GM23338 (cell line): ENCODE measurements around the gene RAD51B. TPM values are rescaled to one million over a fixed set of nuclear protein-coding genes. Genes with fewer than 3 reads are reported as not detected.

Experiments
- ATAC-seq: fragments of 200-7000 bp; cut with Tn5 transposase; 3 replicates; pipeline ENCODE4 v1.9.1; 2020
- DNase-seq: peaks from one replicate; pipeline ENCODE4 v3.0.0-alpha.2; 2015; ENCODE audit warnings: low spot score
- H2AFZ ChIP-seq: fragments of 200-600 bp; sonication (generic); 2 replicates; pipeline ENCODE4 v1.8.0; 2016; ENCODE audit warnings: antibody characterized with exemption, mild to moderate bottlenecking, moderate library complexity
- H3F3A ChIP-seq: fragments of 200-600 bp; sonication (generic); replicated peaks from 2 replicates; pipeline ENCODE4 v1.8.0; 2017; ENCODE audit warnings: antibody characterized with exemption, mixed run types, low read depth
- H3K27ac ChIP-seq: fragments of 200-600 bp; sonication (generic); 2 replicates; pipeline ENCODE4 v1.6.1; 2016; ENCODE audit warnings: low read depth
- H3K27me3 ChIP-seq: fragments of 200-600 bp; sonication (generic); 2 replicates; pipeline ENCODE4 v1.8.0; 2016; ENCODE audit warnings: mild to moderate bottlenecking, mixed run types, moderate library complexity; ENCODE audit not compliant: insufficient read depth
- H3K36me3 ChIP-seq: fragments of 200-600 bp; sonication (generic); 2 replicates; pipeline ENCODE4 v1.8.0; 2016; ENCODE audit warnings: mild to moderate bottlenecking; ENCODE audit not compliant: insufficient read depth
- H3K4me1 ChIP-seq: fragments of 200-600 bp; sonication (generic); 2 replicates; pipeline ENCODE4 v1.8.0; 2016; ENCODE audit warnings: mild to moderate bottlenecking, moderate library complexity; ENCODE audit not compliant: insufficient read depth
- H3K4me2 ChIP-seq: fragments of 200-600 bp; sonication (generic); 2 replicates; pipeline ENCODE4 v1.7.1; 2017; ENCODE audit warnings: mixed run types
- H3K4me3 ChIP-seq: fragments of 200-600 bp; sonication (generic); 2 replicates; pipeline ENCODE4 v1.6.1; 2016; ENCODE audit warnings: mixed run types
- H3K79me2 ChIP-seq: fragments of 200-600 bp; sonication (generic); replicated peaks from 2 replicates; pipeline ENCODE4 v1.8.0; 2017; ENCODE audit warnings: mild to moderate bottlenecking; ENCODE audit not compliant: insufficient read depth
- H3K9me2 ChIP-seq: fragments of 200-600 bp; sonication (generic); 2 replicates; pipeline ENCODE4 v1.8.0; 2017; ENCODE audit not compliant: insufficient read depth
- H4K20me1 ChIP-seq: fragments of 200-600 bp; sonication (generic); replicated peaks from 2 replicates; pipeline ENCODE4 v1.8.0; 2017; ENCODE audit warnings: mild to moderate bottlenecking; ENCODE audit not compliant: insufficient read depth
- H3K27ac Mint-ChIP-seq: 2 replicates; pipeline ENCODE4 v1.8.0; 2020; ENCODE audit warnings: inconsistent platforms, mild to moderate bottlenecking, moderate library complexity, mixed read lengths
- H3K27me3 Mint-ChIP-seq: 3 replicates; pipeline ENCODE4 v1.8.0; 2022; ENCODE audit warnings: low read depth, mild to moderate bottlenecking, moderate library complexity, mixed read lengths, inconsistent platforms; ENCODE audit not compliant: insufficient read depth, poor library complexity
- H3K36me3 Mint-ChIP-seq: 3 replicates; pipeline ENCODE4 v1.8.0; 2021; ENCODE audit warnings: low read depth, mild to moderate bottlenecking, inconsistent platforms, moderate library complexity, mixed read lengths
- H3K4me1 Mint-ChIP-seq: 3 replicates; pipeline ENCODE4 v1.8.0; 2020; ENCODE audit warnings: mild to moderate bottlenecking, inconsistent platforms, mixed read lengths
- H3K4me3 Mint-ChIP-seq: 3 replicates; pipeline ENCODE4 v1.8.0; 2021; ENCODE audit warnings: moderate library complexity, mild to moderate bottlenecking, inconsistent platforms, mixed read lengths
- H3K9me3 Mint-ChIP-seq: 3 replicates; pipeline ENCODE4 v1.8.0; 2020; ENCODE audit warnings: moderate library complexity, mild to moderate bottlenecking, inconsistent platforms, mixed read lengths
- EZH2 ChIP-seq: fragments of 200-600 bp; sonication (generic); IDR thresholded peaks from one replicate; pipeline ENCODE4 v1.8.0; 2017; ENCODE audit warnings: antibody characterized with exemption, mild to moderate bottlenecking, low read depth; ENCODE audit not compliant: unreplicated experiment
- EZH2phosphoT487 ChIP-seq: fragments of 200-600 bp; sonication (generic); IDR thresholded peaks from one replicate; pipeline ENCODE4 v1.8.1; 2018; ENCODE audit warnings: antibody characterized with exemption; ENCODE audit not compliant: unreplicated experiment
- JUNB ChIP-seq: IDR thresholded peaks from one replicate; pipeline ENCODE4 v1.6.1; 2016; ENCODE audit warnings: antibody characterized with exemption; ENCODE audit not compliant: unreplicated experiment
- NANOG ChIP-seq: IDR thresholded peaks from 2 replicates; pipeline ENCODE4 v1.6.1; 2016; ENCODE audit warnings: antibody characterized with exemption, borderline replicate concordance
- ZNF462 ChIP-seq: fragments of 250-450 bp; sonication (Bioruptor Pico); IDR thresholded peaks from 2 replicates; pipeline ENCODE4 v1.5.0; 2020; ENCODE audit warnings: mild to moderate bottlenecking, moderate library complexity
- polyA plus RNA-seq: library from polyadenylated mRNA; unstranded; fragments of >200 nt; fragmentation: Nextera tagmentation; extraction: Ambion mirVana; gene quantifications from 2 replicates; pipeline ENCODE4 v1.2.1, GENCODE V29; 2016
- total RNA-seq: library from RNA; depleted of rRNA; stranded (reverse); fragments of >200 nt; shearing (Covaris generic); gene quantifications from 2 replicates; pipeline ENCODE4 v1.2.3, GENCODE V29; 2014
- TF ChIP-seq, protein P1 (sequence below): IDR thresholded peaks from one replicate; pipeline ENCODE4 v1.6.1; 2018; ENCODE audit warnings: antibody characterized with exemption; ENCODE audit not compliant: unreplicated experiment

RAD51B gene
- total and polyA plus RNA-seq, 2 experiments from 2014 or later, result 15.7 to 29.1 TPM

DNA sequence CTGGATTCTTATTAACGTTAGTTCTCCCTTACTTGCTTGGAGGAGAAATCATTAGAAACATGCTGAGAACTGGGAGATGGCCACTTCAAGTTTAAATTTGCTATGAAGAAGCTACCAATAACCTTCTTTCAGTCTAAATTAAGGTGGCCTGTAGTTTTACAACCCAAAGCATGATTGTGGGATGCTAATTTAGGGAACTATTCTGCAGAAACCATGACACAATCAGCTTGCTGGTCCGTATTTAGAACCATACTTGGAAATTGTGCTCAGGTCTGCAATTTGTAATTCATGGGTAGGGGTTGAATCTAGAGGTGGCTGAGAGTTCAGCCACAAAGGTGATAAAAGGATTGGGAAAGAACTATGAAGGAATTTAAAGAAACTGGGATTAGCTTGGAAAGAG, 405.7 kb downstream of the RAD51B start (continued):
- TF ChIP-seq ZNF462, result no peak
- no peak for TF ChIP-seq EZH2phosphoT487
- TF ChIP-seq, protein P1, sequence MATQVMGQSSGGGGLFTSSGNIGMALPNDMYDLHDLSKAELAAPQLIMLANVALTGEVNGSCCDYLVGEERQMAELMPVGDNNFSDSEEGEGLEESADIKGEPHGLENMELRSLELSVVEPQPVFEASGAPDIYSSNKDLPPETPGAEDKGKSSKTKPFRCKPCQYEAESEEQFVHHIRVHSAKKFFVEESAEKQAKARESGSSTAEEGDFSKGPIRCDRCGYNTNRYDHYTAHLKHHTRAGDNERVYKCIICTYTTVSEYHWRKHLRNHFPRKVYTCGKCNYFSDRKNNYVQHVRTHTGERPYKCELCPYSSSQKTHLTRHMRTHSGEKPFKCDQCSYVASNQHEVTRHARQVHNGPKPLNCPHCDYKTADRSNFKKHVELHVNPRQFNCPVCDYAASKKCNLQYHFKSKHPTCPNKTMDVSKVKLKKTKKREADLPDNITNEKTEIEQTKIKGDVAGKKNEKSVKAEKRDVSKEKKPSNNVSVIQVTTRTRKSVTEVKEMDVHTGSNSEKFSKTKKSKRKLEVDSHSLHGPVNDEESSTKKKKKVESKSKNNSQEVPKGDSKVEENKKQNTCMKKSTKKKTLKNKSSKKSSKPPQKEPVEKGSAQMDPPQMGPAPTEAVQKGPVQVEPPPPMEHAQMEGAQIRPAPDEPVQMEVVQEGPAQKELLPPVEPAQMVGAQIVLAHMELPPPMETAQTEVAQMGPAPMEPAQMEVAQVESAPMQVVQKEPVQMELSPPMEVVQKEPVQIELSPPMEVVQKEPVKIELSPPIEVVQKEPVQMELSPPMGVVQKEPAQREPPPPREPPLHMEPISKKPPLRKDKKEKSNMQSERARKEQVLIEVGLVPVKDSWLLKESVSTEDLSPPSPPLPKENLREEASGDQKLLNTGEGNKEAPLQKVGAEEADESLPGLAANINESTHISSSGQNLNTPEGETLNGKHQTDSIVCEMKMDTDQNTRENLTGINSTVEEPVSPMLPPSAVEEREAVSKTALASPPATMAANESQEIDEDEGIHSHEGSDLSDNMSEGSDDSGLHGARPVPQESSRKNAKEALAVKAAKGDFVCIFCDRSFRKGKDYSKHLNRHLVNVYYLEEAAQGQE, result no peak
- no peak for TF ChIP-seq JUNB

DNA sequence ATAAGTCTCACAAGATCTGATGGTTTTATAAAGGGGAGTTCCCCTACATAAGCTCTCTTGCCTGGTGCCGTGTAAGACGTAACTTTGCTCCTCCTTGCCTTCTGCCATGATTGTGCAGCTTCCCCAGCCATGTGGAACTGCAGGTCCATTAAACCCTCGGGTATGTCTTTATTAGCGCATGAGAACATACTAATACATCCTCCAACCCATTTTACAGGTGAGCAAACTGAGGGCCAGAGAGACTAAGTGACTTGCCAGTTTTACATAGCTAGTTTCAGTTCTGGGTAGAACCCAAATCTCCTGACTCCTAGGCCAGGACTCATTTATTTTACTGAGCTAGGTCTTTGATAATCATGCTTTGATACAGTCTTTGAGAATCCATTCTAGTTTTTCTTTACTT, 406.9 kb downstream of the RAD51B start:
- Histone ChIP-seq H3K79me2 (no peaks in the 10 kb centered on the region), H3K4me3 (no peak overlapping the region), H3K36me3 (no peaks in the 10 kb centered on the region), H3K27ac (no peak overlapping the region), H3K9me2 (no peaks in the 10 kb centered on the region), H3K4me2 (no peak overlapping the region), H4K20me1 (no peaks in the 10 kb centered on the region), H3K27me3 (no peaks in the 10 kb centered on the region), H3K4me1 (peaks cover 27% of the 10 kb centered on the region), H2AFZ (no peak overlapping the region), H3F3A (peaks cover 6% of the 10 kb centered on the region; the same call in 1 of the 2 replicates)
- no peak for ATAC-seq
- Mint-ChIP-seq H3K36me3 (no peaks in the 10 kb centered on the region; the same call in 2 of the 3 replicates), H3K4me3 (no peak overlapping the region), H3K27ac (no peak overlapping the region), H3K9me3 (no peaks in the 10 kb centered on the region; the same call in 2 of the 3 replicates), H3K4me1 (peaks cover 21% of the 10 kb centered on the region), H3K27me3 (no peaks in the 10 kb centered on the region)
- DNase-seq, result no peak
- TF ChIP-seq NANOG (no peak), EZH2 (no peak), ZNF462 (no peak), JUNB (no peak)
